Prostate gland (tissue), 2 donors: ENCODE measurements around the gene SH3BP1. TPM values are rescaled to one million over a fixed set of nuclear protein-coding genes. Genes with fewer than 3 reads are reported as not detected.
"Not testable (repeated sequence)": the region's sequence is repeated elsewhere in the genome, so short reads cannot be mapped to it uniquely, and the experiment has no call there.

Experiments used
- DNase-seq: peaks from one replicate; pipeline ENCODE4 v3.0.0-alpha.2; 2019; ENCODE audit warnings: low spot score
- H3K27ac ChIP-seq, 2 donors: fragments of 200-600 bp; sonication (generic); 2 replicates each; pipeline ENCODE4 v1.5.1; 2017 to 2019
- H3K27me3 ChIP-seq: fragments of 200-600 bp; sonication (generic); replicated peaks from 2 replicates; pipeline ENCODE4 v1.5.1; 2019; ENCODE audit not compliant: insufficient read depth
- H3K36me3 ChIP-seq, 2 donors: fragments of 200-600 bp; sonication (generic); 1 replicate in 1 of 2; 2 replicates in 1 of 2; pipeline versions ENCODE4 v1.5.1 to v1.8.1; 2017 to 2019
- H3K4me1 ChIP-seq: fragments of 200-600 bp; sonication (generic); replicated peaks from 2 replicates; pipeline ENCODE4 v1.5.1; 2019
- H3K4me3 ChIP-seq, 2 donors: fragments of 200-600 bp; sonication (generic); 2 replicates each; pipeline ENCODE4 v1.5.1; 2017 to 2019
- H3K9me3 ChIP-seq: fragments of 200-600 bp; sonication (generic); 2 replicates; pipeline ENCODE4 v1.5.1; 2017
- POLR2A ChIP-seq: fragments of 450-650 bp; IDR thresholded peaks from one replicate; pipeline ENCODE4 v1.6.1; 2016; ENCODE audit warnings: antibody characterized with exemption, mild to moderate bottlenecking
- POLR2AphosphoS5 ChIP-seq: sonication (generic); formaldehyde crosslinking; IDR thresholded peaks from one replicate; pipeline ENCODE4 v1.6.1; 2017; ENCODE audit warnings: antibody characterized with exemption
- WGBS: methylation state at CpG from one replicate; pipeline ENCODE4 v1.1.5; 2018; 5-methylcytosine and 5-hydroxymethylcytosine counted together
- intact Hi-C: fragments of 100-400 bp; cut with DNase I; formaldehyde crosslinking; loops from one replicate; pipeline ENCODE4 v1.14.2; 2022
- total RNA-seq, 2 donors: library from RNA; depleted of rRNA; stranded (reverse); fragments of >200 nt; gene quantifications; one replicate each; pipeline ENCODE4 v1.1.0, GENCODE V29; 2016
- TF ChIP-seq, protein P1 (sequence below), 4 experiments: fragments of 200-600 bp in 2 of 4; fragments of 450-650 bp in 2 of 4; sonication (generic) in 2 of 4; IDR thresholded peaks; 1 replicate in 3 of 4; 2 replicates in 1 of 4; pipeline ENCODE4 v1.5.1; 2016 to 2019; ENCODE audit warnings: antibody characterized with exemption in 4 of 4, mild to moderate bottlenecking in 2 of 4, moderate library complexity in 2 of 4

The SH3BP1 gene
- total RNA-seq, 2 donors from 2014 or later, result 10.9 to 12.0 TPM

DNA sequence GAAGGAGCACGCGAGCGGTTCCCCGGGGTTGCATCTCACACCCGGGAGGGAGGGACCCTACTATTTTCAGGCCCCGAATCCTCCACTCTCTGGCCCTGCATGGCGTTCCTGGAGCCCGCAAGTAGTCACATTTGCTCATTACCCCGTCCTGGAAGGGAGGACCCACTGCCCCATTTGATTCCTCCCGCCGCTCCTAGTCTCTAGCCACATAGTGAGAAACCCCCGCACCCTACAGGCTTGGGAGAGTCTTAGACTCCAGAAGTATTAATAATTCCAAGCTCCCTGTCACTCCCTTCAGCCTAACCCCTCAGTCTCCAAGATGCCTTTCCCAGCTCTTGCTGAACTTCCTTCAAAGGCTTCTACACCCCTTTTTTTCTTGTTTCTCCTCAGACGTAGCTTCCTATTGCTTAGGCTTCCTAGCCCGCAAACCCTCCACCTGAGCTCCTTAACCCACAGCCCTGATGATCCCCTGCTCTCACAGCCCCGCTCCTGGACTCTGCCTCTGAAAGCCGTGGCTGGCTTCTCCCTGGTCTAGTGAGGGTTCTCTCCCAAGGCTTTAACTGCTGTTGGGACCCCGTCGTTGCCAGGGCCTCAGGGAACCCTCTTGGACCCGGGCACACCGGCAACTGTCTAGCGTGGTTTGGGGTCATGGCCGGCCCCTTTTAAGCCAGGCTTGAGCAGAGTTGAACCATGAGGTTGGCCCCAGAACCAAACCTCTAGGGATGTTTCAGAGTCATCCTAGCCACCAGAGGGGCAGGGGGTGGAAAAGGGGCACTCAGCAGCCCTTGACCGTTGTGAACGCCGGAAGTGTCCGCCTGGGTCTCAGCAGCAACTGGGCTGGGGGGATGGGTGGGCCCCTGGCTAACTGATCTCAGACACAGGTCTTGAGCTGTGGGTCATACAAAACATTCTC lies 30.0 kb upstream of the SH3BP1 start:
- no peaks in the 10 kb centered on the region for H3K36me3 ChIP-seq
- H3K27me3 ChIP-seq, result no peaks in the 10 kb centered on the region
- no peak for TF ChIP-seq POLR2AphosphoS5
- TF ChIP-seq, protein P1, sequence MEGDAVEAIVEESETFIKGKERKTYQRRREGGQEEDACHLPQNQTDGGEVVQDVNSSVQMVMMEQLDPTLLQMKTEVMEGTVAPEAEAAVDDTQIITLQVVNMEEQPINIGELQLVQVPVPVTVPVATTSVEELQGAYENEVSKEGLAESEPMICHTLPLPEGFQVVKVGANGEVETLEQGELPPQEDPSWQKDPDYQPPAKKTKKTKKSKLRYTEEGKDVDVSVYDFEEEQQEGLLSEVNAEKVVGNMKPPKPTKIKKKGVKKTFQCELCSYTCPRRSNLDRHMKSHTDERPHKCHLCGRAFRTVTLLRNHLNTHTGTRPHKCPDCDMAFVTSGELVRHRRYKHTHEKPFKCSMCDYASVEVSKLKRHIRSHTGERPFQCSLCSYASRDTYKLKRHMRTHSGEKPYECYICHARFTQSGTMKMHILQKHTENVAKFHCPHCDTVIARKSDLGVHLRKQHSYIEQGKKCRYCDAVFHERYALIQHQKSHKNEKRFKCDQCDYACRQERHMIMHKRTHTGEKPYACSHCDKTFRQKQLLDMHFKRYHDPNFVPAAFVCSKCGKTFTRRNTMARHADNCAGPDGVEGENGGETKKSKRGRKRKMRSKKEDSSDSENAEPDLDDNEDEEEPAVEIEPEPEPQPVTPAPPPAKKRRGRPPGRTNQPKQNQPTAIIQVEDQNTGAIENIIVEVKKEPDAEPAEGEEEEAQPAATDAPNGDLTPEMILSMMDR (IDR thresholded peaks at IDR 0.05), result no peak
- no peak for TF ChIP-seq POLR2A
- no peak for DNase-seq
- H3K4me1 ChIP-seq, result peaks cover 20% of the 10 kb centered on the region
- peak overlapping the region; percentile 92 to 95 for H3K27ac ChIP-seq
- 14% methylated on average over 26 of the region's 26 CpGs for WGBS
- peak overlapping the region; percentile 77 to 93 for H3K4me3 ChIP-seq
- no peaks in the 10 kb centered on the region for H3K9me3 ChIP-seq
- intact Hi-C loops, result no loop called here

DNA sequence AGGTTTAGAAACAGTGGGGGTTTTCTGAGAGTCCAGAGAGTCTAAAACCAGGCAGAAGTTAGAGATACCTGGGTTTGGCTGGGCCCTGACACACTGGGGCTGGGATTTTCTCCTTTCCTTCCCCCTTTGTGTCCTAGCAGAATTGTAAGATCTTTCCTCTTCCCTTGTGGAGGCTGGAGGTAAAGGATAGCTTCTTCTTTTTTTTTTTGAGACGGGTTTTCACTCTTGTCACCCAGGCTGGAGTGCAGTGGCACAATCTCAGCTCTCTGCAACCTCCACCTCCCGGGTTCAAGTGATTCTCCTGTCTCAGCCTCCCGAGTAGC lies 29.4 kb upstream of the SH3BP1 start:
- peaks cover 20% of the 10 kb centered on the region for H3K4me1 ChIP-seq
- H3K36me3 ChIP-seq, H3K9me3 ChIP-seq, intact Hi-C loops, H3K27me3 ChIP-seq, DNase-seq: not testable (repeated sequence)
- peak overlapping the region in 1 of 2 donors; percentile 92 for H3K27ac ChIP-seq
- WGBS, result 80% methylated on average over 3 of the region's 3 CpGs
- H3K4me3 ChIP-seq, result peak overlapping the region in 1 of 2 donors; percentile 77

DNA sequence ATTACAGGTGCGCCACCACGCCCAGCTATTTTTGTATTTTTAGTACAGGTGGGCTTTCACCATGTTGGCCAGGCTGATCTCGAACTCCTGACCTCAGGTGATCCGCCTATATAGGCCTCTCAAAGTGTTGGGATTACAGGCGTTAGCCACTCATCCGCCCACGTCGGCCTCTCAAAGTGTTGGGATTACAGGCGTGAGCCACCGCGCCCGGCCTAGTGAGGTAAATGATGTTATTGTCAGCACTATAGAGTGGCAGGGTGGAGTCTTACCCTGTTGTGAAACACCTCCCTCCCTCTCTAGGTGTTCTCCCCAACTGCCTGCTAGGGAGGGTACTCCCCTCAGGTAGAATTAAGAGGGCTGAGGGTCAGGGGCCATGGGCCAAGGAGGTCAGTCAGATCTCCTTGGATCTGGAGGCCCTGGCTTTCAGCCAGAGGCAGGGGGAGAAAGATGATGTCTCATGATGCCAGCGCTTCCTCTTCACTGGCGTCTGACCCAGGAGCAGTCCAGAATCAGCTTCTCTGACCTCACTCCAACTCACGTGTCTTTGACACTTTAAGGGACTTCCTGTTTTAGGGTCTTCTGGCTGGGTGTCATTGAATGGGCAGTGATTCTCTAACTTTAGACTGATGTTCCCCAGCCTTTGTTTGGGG lies 28.9 kb upstream of the SH3BP1 start:
- TF ChIP-seq, protein P1 (IDR thresholded peaks at IDR 0.05), result no peak
- TF ChIP-seq POLR2AphosphoS5 (no peak), POLR2A (no peak)
- H3K27ac ChIP-seq, result no peak overlapping the region
- no peak for DNase-seq
- no peaks in the 10 kb centered on the region for H3K36me3 ChIP-seq
- H3K4me3 ChIP-seq, result no peak overlapping the region
- peaks cover 20% of the 10 kb centered on the region for H3K4me1 ChIP-seq
- 80% methylated on average over 15 of the region's 15 CpGs for WGBS
- H3K27me3 ChIP-seq, result no peaks in the 10 kb centered on the region
- H3K9me3 ChIP-seq, result no peaks in the 10 kb centered on the region
- intact Hi-C loops, result no loop called here

DNA sequence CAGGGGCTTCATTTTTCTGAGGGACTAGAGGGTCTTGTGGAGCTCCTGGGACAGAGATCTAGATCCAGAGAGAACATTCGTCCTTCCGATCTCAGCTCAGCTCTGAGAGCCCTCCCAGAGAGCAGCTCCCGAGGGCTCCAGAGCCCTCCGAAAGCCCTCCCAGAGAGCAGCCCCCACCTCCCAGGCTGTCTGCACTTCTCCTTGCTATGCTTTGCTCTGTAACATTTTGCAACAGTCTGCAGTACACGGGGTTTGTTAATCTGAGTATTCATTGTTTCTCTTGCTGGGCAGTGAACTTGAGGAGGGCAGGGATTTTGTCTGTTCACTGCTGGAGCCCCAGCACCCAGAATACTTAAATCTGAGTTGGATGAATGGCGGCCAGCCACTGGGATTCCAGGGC lies 28.3 kb upstream of the SH3BP1 start:
- Histone ChIP-seq H3K36me3 (no peaks in the 10 kb centered on the region), H3K27me3 (no peaks in the 10 kb centered on the region), H3K4me3 (no peak overlapping the region), H3K4me1 (peaks cover 20% of the 10 kb centered on the region), H3K9me3 (no peaks in the 10 kb centered on the region), H3K27ac (no peak overlapping the region)
- DNase-seq, result no peak
- 66% methylated on average over 6 of the region's 6 CpGs for WGBS
- no peak for TF ChIP-seq POLR2AphosphoS5
- TF ChIP-seq, protein P1 (IDR thresholded peaks at IDR 0.05), result no peak
- TF ChIP-seq POLR2A, result no peak
- intact Hi-C loops, result no loop called here

DNA sequence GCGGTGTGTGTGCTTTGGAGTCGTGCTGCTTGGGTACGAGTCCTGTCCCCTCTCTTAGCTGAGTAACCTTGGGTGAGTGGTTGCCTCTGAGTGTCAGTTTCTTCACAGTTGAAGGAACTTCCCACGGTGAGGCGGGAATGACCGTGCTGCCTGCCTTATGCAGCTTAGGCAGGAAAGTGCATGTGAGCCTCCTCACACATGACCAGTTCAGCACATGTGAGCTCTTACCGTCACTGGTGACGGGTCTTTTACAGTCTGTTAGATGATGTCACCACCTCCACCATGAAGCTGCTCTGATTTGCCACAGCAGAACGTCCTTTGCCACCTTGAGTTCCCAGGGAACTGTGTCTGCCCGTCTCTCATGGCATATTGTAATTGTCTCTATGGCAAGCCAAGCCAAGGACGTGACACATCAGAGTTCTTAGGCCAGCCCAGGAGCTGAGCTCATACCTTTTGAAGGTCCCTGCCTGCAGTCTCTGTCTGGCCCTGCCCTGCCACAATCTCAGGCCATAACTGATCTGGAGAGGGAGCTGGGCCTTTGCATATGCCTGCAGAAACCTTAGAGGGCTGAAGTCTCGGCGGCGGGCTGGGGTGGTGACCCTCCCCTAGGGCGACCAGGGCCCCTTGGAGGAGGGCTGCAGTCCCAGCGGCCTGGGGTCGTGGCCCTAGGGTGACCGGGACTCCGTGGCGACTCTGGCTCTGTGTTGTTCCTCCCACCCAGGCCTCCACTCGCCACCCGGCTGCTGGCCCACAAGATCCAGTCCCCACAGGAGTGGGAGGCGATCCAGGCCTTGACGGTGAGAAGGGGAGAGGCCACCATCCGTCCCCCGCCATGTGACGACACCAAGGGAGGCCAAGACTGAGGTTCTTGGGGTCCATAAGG lies 23.0 kb upstream of the SH3BP1 start:
- Histone ChIP-seq H3K27me3 (no peaks in the 10 kb centered on the region), H3K4me3 (no peak overlapping the region), H3K4me1 (peaks cover 5% of the 10 kb centered on the region), H3K9me3 (no peaks in the 10 kb centered on the region), H3K36me3 (peaks cover 0 to 2% of the 10 kb centered on the region in 2 donors), H3K27ac (no peak overlapping the region)
- TF ChIP-seq POLR2A, result no peak
- TF ChIP-seq, protein P1 (IDR thresholded peaks at IDR 0.05), result no peak
- TF ChIP-seq POLR2AphosphoS5, result no peak
- no peak for DNase-seq
- intact Hi-C loops, result no loop called here
- 86% methylated on average over 21 of the region's 27 CpGs for WGBS
